ENCODE results near the gene SAMD7.

Gene SAMD7

GRCh38 chr3:169911272-169911671, at the start of gene SAMD7:
SAMD7 (plus strand) TSS chr3:169911572; CDS start chr3:169919499, 7,927 bp downstream.
- Histone ChIP-seq H3K4me3 (no peak within 1 kb of the TSS), H3K9me3 (no peaks in the 10 kb centered on the region), H3K27me3 (ENCODE audit: low read depth) (no peaks in the 10 kb centered on the region), H3K36me3 (replicated peaks) (no peaks in the 10 kb centered on the region), H3K4me1 (peaks cover 6% of the 10 kb centered on the region)
- in situ Hi-C loops (cut with MboI; ENCODE audit: low sequenced_read_pairs): no loop called here
- DNase-seq (ENCODE audit: low spot score in 2 of 2): no peak

- Histone ChIP-seq H3K4me1 (peaks cover 10% of the 10 kb centered on the region), H3K4me3 (no peak overlapping the region; the same call in 1 of the 2 replicates), H3K9me3 (no peaks in the 10 kb centered on the region), H3K27me3 (ENCODE audit: low read depth) (no peaks in the 10 kb centered on the region), H3K36me3 (replicated peaks) (no peaks in the 10 kb centered on the region)
- DNase-seq (ENCODE audit: low spot score in 2 of 2): peak in 1 of 2 experiments; percentile 73
- in situ Hi-C loops (cut with MboI; ENCODE audit: low sequenced_read_pairs): no loop called here
Measured at GRCh38 chr3:169861871-169862270, 49.5 kb upstream of the SAMD7 start.

GRCh38 chr3:169863458-169863899, 47.9 kb upstream of the SAMD7 start:
- H3K4me1 ChIP-seq: peaks cover 16% of the 10 kb centered on the region
- no peaks in the 10 kb centered on the region for H3K27me3 ChIP-seq (ENCODE audit: low read depth)
- in situ Hi-C loops (cut with MboI; ENCODE audit: low sequenced_read_pairs): no loop called here
- peak; percentile 54 to 81 for DNase-seq (ENCODE audit: low spot score in 2 of 2)
- no peak overlapping the region for H3K4me3 ChIP-seq
- no peaks in the 10 kb centered on the region for H3K9me3 ChIP-seq
- no peaks in the 10 kb centered on the region for H3K36me3 ChIP-seq (replicated peaks)

- DNase-seq (ENCODE audit: low spot score in 2 of 2): no peak
- in situ Hi-C loops (cut with MboI; ENCODE audit: low sequenced_read_pairs): no loop called here
- H3K4me1 ChIP-seq: peaks cover 24% of the 10 kb centered on the region
- no peak overlapping the region for H3K4me3 ChIP-seq
- no peaks in the 10 kb centered on the region for H3K36me3 ChIP-seq (replicated peaks)
- H3K27me3 ChIP-seq (ENCODE audit: low read depth): no peaks in the 10 kb centered on the region
- H3K9me3 ChIP-seq: no peaks in the 10 kb centered on the region
Measured at GRCh38 chr3:169864270-169864669, 47.1 kb upstream of the SAMD7 start.

- H3K4me1 ChIP-seq: peaks cover 34% of the 10 kb centered on the region
- DNase-seq (ENCODE audit: low spot score in 2 of 2): no peak
- in situ Hi-C loops (cut with MboI; ENCODE audit: low sequenced_read_pairs): no loop called here
- no peaks in the 10 kb centered on the region for H3K9me3 ChIP-seq
- H3K27me3 ChIP-seq (ENCODE audit: low read depth): no peaks in the 10 kb centered on the region
- no peaks in the 10 kb centered on the region for H3K36me3 ChIP-seq (replicated peaks)
- no peak overlapping the region for H3K4me3 ChIP-seq
Measured at GRCh38 chr3:169865176-169865767, 46.1 kb upstream of the SAMD7 start.

GRCh38 chr3:169867584-169868210, 43.7 kb upstream of the SAMD7 start:
- Histone ChIP-seq H3K27me3 (ENCODE audit: low read depth) (no peaks in the 10 kb centered on the region), H3K4me1 (peaks cover 32% of the 10 kb centered on the region), H3K9me3 (no peaks in the 10 kb centered on the region), H3K4me3 (no peak overlapping the region), H3K36me3 (replicated peaks) (no peaks in the 10 kb centered on the region)
- in situ Hi-C loops (cut with MboI; ENCODE audit: low sequenced_read_pairs): no loop called here
- no peak for DNase-seq (ENCODE audit: low spot score in 2 of 2)

- in situ Hi-C loops (cut with MboI; ENCODE audit: low sequenced_read_pairs): no loop called here
- Histone ChIP-seq H3K27me3 (ENCODE audit: low read depth) (no peaks in the 10 kb centered on the region), H3K4me3 (no peak overlapping the region), H3K9me3 (no peaks in the 10 kb centered on the region), H3K36me3 (replicated peaks) (no peaks in the 10 kb centered on the region), H3K4me1 (peaks cover 32% of the 10 kb centered on the region)
- peak in 1 of 2 experiments; percentile 88 for DNase-seq (ENCODE audit: low spot score in 2 of 2)
Measured at GRCh38 chr3:169868369-169868768, 43.0 kb upstream of the SAMD7 start.

- Histone ChIP-seq H3K36me3 (replicated peaks) (no peaks in the 10 kb centered on the region), H3K27me3 (ENCODE audit: low read depth) (no peaks in the 10 kb centered on the region), H3K4me1 (peaks cover 32% of the 10 kb centered on the region), H3K4me3 (no peak within 1 kb of the TSS; the same call in 1 of the 2 replicates), H3K9me3 (no peaks in the 10 kb centered on the region)
- DNase-seq (ENCODE audit: low spot score in 2 of 2): peak; percentile 55 to 86
- in situ Hi-C loops (cut with MboI; ENCODE audit: low sequenced_read_pairs): no loop called here
Measured at GRCh38 chr3:169869484-169870220, 41.7 kb upstream of the SAMD7 start, which contains the start of gene LRRC31. LRRC31 (minus strand) TSS chr3:169869935; CDS start chr3:169869807, 128 bp downstream.

- no peaks in the 10 kb centered on the region for H3K36me3 ChIP-seq (replicated peaks)
- in situ Hi-C loops (cut with MboI; ENCODE audit: low sequenced_read_pairs): no loop called here
- DNase-seq (ENCODE audit: low spot score in 2 of 2): no peak
- H3K9me3 ChIP-seq: no peaks in the 10 kb centered on the region
- peaks cover 32% of the 10 kb centered on the region for H3K4me1 ChIP-seq
- H3K4me3 ChIP-seq: no peak overlapping the region
- H3K27me3 ChIP-seq (ENCODE audit: low read depth): no peaks in the 10 kb centered on the region
Measured at GRCh38 chr3:169871129-169871886, 40.1 kb upstream of the SAMD7 start.

GRCh38 chr3:169879013-169879557, 32.3 kb upstream of the SAMD7 start:
- no peak overlapping the region for H3K4me3 ChIP-seq
- no peaks in the 10 kb centered on the region for H3K9me3 ChIP-seq
- H3K4me1 ChIP-seq: no peaks in the 10 kb centered on the region
- in situ Hi-C loops (cut with MboI; ENCODE audit: low sequenced_read_pairs): no loop called here
- H3K36me3 ChIP-seq (replicated peaks): no peaks in the 10 kb centered on the region
- no peaks in the 10 kb centered on the region for H3K27me3 ChIP-seq (ENCODE audit: low read depth)
- no peak for DNase-seq (ENCODE audit: low spot score in 2 of 2)

- in situ Hi-C loops (cut with MboI; ENCODE audit: low sequenced_read_pairs): no loop called here
- H3K4me1 ChIP-seq: peaks cover 1% of the 10 kb centered on the region; the same call in 1 of the 2 replicates
- no peak overlapping the region for H3K4me3 ChIP-seq
- DNase-seq (ENCODE audit: low spot score in 2 of 2): no peak
- no peaks in the 10 kb centered on the region for H3K9me3 ChIP-seq
- H3K36me3 ChIP-seq (replicated peaks): no peaks in the 10 kb centered on the region
- H3K27me3 ChIP-seq (ENCODE audit: low read depth): no peaks in the 10 kb centered on the region
Measured at GRCh38 chr3:169879845-169880575, 31.4 kb upstream of the SAMD7 start.

- no peaks in the 10 kb centered on the region for H3K27me3 ChIP-seq (ENCODE audit: low read depth)
- in situ Hi-C loops (cut with MboI; ENCODE audit: low sequenced_read_pairs): no loop called here
- DNase-seq (ENCODE audit: low spot score in 2 of 2): no peak
- H3K36me3 ChIP-seq (replicated peaks): no peaks in the 10 kb centered on the region
- peaks cover 6% of the 10 kb centered on the region for H3K4me1 ChIP-seq
- H3K9me3 ChIP-seq: no peaks in the 10 kb centered on the region
- no peak overlapping the region for H3K4me3 ChIP-seq
Measured at GRCh38 chr3:169880576-169881250, 30.7 kb upstream of the SAMD7 start.

Data from HAP-1 (cell line).